ENCODE measurements around the gene MEGF10.

Gene MEGF10

DNA sequence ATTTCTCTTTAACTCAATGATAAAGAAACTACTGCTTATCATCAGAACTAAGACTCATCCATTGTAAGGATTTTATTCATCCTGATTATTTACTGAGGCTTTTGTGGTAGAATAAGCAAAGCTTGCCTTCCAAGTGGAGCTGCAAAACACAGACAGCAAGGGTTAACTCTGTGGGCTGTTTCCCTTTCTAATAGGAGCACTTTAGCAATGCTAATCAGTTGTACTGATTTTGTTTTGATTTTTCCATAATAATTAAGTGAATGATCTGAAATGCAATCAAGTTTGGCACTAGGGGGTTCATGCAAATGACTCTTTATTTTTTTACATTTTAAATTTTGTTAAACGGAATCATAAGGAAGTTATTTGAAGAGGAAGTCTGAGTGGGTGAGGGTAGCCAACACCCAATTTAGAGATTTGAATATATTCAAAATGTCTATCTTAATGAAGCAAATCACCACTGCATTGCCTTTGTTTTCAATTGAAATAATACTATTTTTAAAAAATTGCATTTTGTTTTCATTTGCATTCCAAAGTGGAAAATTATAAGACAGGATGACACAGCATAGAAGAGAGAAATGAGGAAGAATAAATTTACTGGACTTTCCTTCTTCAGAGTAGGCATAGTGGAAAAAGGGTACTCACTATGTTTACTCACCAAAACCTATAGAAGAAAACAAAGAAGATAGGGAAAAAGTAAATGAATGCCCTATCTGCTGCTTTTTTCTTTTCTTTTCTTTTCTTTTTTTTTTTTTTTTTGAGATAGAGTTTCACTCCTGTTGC, 36.6 kb downstream of the MEGF10 start:
- no peak for DNase-seq (ENCODE audit: low read depth in 2 of 2)

GRCh38 chr5:127330116-127330515, 39.5 kb downstream of the MEGF10 start:
- no peak for DNase-seq (ENCODE audit: low read depth in 2 of 2)

- no peak for DNase-seq (ENCODE audit: low read depth in 2 of 2)
Observed at GRCh38 chr5:127331890-127332649, 41.5 kb downstream of the MEGF10 start.

DNA sequence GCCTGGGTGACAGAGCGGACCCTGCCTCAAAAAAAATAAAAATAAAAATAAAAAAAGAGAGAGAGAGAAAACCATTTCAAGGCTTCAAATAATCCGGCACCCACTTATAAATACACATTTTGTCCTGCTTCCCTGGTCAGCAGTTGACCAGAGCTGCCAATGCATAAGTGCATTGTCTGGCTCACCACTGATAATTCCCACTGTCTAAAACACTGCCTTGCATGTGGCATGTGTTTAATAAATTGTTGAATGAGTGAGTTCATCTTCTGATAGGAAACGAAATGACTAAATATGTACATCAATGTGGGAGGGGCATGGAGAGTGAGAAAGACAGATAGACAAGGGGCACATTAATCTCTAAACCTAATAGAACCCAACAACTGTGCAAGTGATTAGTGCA, 42.9 kb downstream of the MEGF10 start:
- DNase-seq (ENCODE audit: low read depth in 2 of 2), result no peak

- DNase-seq (ENCODE audit: low read depth in 2 of 2), result no peak
Observed at GRCh38 chr5:127335381-127335780, 44.8 kb downstream of the MEGF10 start.

- no peak for DNase-seq (ENCODE audit: low read depth in 2 of 2)
Observed at GRCh38 chr5:127337876-127338275, 47.3 kb downstream of the MEGF10 start.

GRCh38 chr5:127338501-127338900, 47.9 kb downstream of the MEGF10 start:
- no peak for DNase-seq (ENCODE audit: low read depth in 2 of 2)

- no peak for DNase-seq (ENCODE audit: low read depth in 2 of 2)
Observed at GRCh38 chr5:127340606-127341005, 50.0 kb downstream of the MEGF10 start.

DNA sequence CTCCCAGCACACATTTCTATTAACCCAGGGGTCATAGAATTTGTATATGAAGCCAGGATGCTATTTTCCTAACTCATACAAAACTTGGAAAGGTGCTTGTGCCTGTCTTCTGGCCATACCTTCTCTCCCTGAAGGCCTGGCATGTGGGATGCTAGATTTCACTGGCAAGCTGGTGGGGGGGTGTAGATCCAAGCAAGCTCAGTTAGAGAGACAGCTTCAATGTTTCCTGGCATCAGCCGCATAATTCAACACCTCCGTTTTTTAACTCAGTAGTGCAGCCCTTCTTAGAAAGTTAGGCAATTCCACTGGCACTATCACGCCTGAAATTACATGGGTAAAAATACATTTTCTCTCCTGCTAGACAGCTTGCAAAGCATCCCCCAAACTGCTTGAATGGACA, 51.8 kb downstream of the MEGF10 start:
- no peak for DNase-seq (ENCODE audit: low read depth in 2 of 2)

DNA sequence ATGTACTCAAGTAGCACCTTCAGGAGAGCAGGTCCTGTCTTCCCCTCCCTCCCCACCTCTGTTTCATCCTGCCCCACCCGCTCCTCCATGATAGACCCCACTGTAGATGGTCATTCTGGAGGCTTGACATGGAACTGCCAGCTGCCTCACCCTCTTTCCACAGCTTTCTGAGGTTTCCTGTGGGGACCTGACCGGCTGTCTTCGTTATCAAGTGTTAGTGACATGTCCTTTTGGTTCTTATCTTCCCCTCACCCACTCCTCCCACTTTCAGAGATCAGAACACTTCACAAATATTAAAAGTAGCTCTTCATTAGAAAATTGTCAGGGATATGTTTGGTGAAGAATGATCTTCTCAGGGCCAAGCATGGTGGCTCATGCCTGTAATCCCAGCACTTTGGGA, 52.7 kb downstream of the MEGF10 start:
- DNase-seq (ENCODE audit: low read depth in 2 of 2), result no peak

GRCh38 chr5:127343866-127344265, 53.3 kb downstream of the MEGF10 start:
- no peak for DNase-seq (ENCODE audit: low read depth in 2 of 2)

- no peak for DNase-seq (ENCODE audit: low read depth in 2 of 2)
Observed at GRCh38 chr5:127344931-127345330, 54.3 kb downstream of the MEGF10 start.

DNA sequence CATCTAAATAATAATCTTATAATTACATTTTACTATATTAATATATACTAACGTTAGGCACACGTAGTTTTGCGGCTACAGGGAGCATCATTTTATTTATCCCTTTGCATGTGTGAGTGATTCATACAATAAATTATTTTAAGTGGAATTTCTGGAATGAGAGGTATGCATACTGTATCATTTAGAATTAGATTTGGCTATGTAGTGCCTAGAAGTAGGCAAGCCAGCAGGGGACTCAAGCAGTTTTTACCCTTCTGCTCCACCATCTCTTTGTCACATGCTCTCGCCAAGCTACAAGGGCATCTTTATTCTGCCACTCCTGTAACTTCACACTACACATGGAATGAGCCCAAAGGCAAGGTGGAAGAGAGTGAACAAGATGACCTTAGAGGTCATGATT, 60.8 kb downstream of the MEGF10 start:
- no peak for DNase-seq (ENCODE audit: low read depth in 2 of 2)

GRCh38 chr5:127352068-127352467, 61.5 kb downstream of the MEGF10 start:
- DNase-seq (ENCODE audit: low read depth in 2 of 2), result no peak

DNA sequence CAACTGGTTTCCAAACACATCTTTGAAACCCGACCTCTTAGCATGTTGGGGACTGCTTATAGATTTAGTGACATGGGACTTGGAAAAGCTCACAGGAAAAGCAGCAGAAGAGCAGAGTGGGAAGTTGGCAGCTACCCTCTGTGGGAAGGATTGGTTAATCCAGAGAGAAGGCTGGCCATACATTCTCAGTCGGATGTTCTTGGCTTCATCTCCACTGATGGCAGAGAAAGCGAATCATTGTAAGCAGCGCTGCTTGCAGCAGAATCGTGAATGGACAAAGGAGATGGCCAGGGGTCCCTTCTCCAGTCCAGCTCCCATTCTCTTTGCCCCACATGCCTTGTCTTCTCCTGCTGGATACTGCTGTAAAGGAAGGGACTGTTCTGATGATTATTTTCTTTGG, 62.7 kb downstream of the MEGF10 start:
- no peak for DNase-seq (ENCODE audit: low read depth in 2 of 2)

DNA sequence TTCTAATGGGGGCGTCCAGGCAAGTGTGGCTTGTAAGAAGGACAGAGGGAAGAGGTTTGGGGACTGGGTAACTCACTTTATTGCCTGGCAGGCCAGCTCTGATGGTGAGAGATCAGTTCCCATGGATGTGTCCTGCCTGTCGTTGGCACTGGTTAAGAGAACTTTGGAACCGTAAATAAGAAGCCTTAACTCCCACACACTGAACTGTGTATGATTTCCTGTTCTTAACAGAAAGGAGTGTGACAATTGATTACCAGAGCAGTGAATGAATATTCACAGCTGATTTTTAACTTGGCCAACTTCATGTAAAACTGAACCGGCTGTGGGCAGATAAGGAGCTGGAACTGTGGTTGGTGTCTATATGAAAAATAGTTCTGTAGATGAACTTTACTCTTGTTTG, 63.2 kb downstream of the MEGF10 start:
- no peak for DNase-seq (ENCODE audit: low read depth in 2 of 2)

- no peak for DNase-seq (ENCODE audit: low read depth in 2 of 2)
Observed at GRCh38 chr5:127355337-127355736, 64.7 kb downstream of the MEGF10 start.

GRCh38 chr5:127358284-127358683, 67.7 kb downstream of the MEGF10 start:
- no peak for DNase-seq (ENCODE audit: low read depth in 2 of 2)

DNA sequence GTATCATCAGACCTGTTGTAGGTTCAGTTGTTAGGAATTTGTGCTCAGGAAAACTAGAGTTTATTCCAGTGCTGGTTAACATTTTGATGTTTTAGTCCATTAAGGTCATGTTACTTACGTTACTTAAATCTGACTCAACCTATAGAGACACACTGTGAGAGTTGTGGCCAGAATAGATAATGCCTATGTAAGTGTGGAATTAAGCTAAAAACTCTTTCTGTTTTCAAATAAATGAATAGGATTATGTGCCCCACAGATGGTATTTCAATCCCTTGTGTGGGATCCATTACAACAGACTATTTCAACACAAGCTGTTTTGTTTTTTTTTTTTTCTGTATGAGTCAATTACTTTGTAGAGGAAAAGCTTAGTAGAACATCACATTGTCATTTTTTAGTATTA, 68.1 kb downstream of the MEGF10 start:
- no peak for DNase-seq (ENCODE audit: low read depth in 2 of 2)

- DNase-seq (ENCODE audit: low read depth in 2 of 2), result no peak
Observed at GRCh38 chr5:127359502-127359901, 68.9 kb downstream of the MEGF10 start.

DNA sequence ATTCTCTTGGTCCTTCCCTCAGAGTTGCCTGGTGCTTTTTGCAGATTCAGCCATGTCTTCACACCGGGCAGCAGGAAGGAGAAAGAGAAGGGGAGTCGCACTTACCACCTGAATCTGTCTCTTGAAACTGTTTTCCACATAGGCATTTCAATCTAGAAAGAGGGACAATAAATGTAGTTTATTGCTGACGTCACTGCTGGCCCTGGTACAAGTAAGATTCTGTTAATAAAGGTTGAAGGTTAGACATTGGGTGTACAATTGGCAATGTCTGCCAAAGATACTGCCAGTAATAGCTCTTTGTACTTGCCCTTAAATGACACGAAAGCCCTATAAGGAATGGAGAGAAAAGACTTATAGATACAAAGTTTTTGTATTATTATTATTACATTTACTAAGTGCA, 72.8 kb downstream of the MEGF10 start:
- no peak for DNase-seq (ENCODE audit: low read depth in 2 of 2)

GRCh38 chr5:127367029-127367428, 76.4 kb downstream of the MEGF10 start:
- DNase-seq (ENCODE audit: low read depth in 2 of 2), result no peak

DNA sequence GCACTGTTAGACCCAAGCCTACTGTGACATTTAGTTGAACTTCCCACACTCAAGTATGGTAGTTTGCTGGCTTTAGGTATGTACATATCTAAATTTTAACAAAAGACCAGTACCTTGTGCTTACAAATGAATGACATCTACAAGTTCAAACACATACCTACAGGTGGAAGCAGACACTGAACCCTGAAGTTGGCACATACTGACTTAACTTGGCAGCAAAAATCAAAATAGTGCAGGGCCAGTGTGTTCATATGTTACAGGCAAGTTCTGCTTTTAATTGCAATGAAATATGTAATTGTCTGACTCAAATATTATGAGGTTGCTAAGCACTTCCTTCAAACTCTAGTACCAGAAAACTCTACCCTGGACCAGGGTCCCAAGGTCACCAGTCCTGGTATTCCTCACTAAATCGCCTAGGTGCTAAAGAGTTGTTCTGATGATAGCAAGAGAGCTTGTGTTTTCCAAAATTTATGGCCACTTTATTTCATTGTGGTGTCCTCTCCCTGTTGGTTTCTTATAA, 77.4 kb downstream of the MEGF10 start:
- DNase-seq (ENCODE audit: low read depth in 2 of 2), result no peak
